GM12878 (cell line): ENCODE results near the gene TYROBP. TPM values are rescaled to one million over a fixed set of nuclear protein-coding genes. Genes with fewer than 3 reads are reported as not detected.

Source experiments
- ATAC-seq: fragments of 200-7000 bp; cut with Tn5 transposase; 3 replicates; pipeline ENCODE4 v1.9.1; 2020; ENCODE audit warnings: mild to moderate bottlenecking, moderate library complexity
- BruUV-seq: library from RNA; stranded (reverse); fragments of 400-500 nt; replicated peaks from 2 replicates; lab custom pipeline; 2021; lab: Mats Ljungman, UMichigan
- CTCF ChIA-PET: fragments of 300-600 bp; sonication (Branson Sonifier 250); formaldehyde crosslinking; extraction: SDS; loops from one replicate; lab custom pipeline; 2021; ENCODE audit warnings: inconsistent platforms; lab: Yijun Ruan, JAX
- POLR2A ChIA-PET: fragments of 350-600 bp; formaldehyde crosslinking; extraction: SDS; loops from one replicate; lab custom pipeline; 2021; ENCODE audit warnings: inconsistent platforms; lab: Charles Lee
- RAD21 ChIA-PET: fragments of 300-600 bp; sonication (Branson Sonifier 250); formaldehyde crosslinking; loops from one replicate; lab custom pipeline; 2023; ENCODE audit warnings: antibody characterized with exemption; ENCODE audit not compliant: unreplicated experiment; lab: Charles Lee
- SMC1A ChIA-PET: fragments of 300-600 bp; sonication (Branson Sonifier 250); formaldehyde crosslinking; loops from one replicate; lab custom pipeline; 2023; ENCODE audit not compliant: unreplicated experiment, uncharacterized antibody; lab: Charles Lee
- DNase-seq: peaks from one replicate; pipeline ENCODE4 v3.0.0-alpha.2; 2011; ENCODE audit warnings: low read depth, low spot score
- FAIRE-seq: peaks from 3 replicates; lab custom pipeline; 2011; peaks lifted over from hg19 to GRCh38; lab: Jason Lieb, UNC
- H2AFZ ChIP-seq: 2 replicates; pipeline ENCODE4 v1.6.0; 2011; ENCODE audit warnings: low read depth, low read length, control low read depth; ENCODE audit not compliant: control insufficient read depth
- H3K27ac ChIP-seq: 2 replicates; pipeline ENCODE4 v1.5.1; 2011; ENCODE audit warnings: control low read depth; ENCODE audit not compliant: control insufficient read depth, insufficient read depth
- H3K27me3 ChIP-seq, 2 experiments: replicated peaks in 1 of 2; 2 replicates each; pipeline versions ENCODE4 v1.6.0 to v1.6.1; 2011; ENCODE audit warnings: low read length in 1 of 2; ENCODE audit not compliant: control insufficient read depth in 2 of 2, insufficient read depth in 2 of 2
- H3K36me3 ChIP-seq, 2 experiments: 2 replicates each; pipeline ENCODE4 v1.5.1; 2011; ENCODE audit warnings: low read length in 1 of 2; ENCODE audit not compliant: control insufficient read depth in 2 of 2, insufficient read depth in 2 of 2
- H3K4me1 ChIP-seq: 2 replicates; pipeline ENCODE4 v1.6.1; 2011; ENCODE audit warnings: mild to moderate bottlenecking, low read length, moderate library complexity, mixed read lengths; ENCODE audit not compliant: control insufficient read depth, insufficient read depth
- H3K4me2 ChIP-seq: 2 replicates; pipeline ENCODE4 v1.6.0; 2011; ENCODE audit warnings: control low read depth; ENCODE audit not compliant: control insufficient read depth, insufficient read depth
- H3K4me3 ChIP-seq: fragments of 200-600 bp; sonication (generic); 2 replicates; pipeline ENCODE4 v1.5.1; 2016
- H3K79me2 ChIP-seq: 2 replicates; pipeline ENCODE4 v1.6.0; 2011; ENCODE audit warnings: low read length; ENCODE audit not compliant: control insufficient read depth, insufficient read depth
- H3K9ac ChIP-seq: 2 replicates; pipeline ENCODE4 v1.8.0; 2011; ENCODE audit warnings: low read length, control low read depth, mixed read lengths; ENCODE audit not compliant: control insufficient read depth, insufficient read depth
- H3K9me3 ChIP-seq: replicated peaks from 3 replicates; pipeline ENCODE4 v1.5.1; 2011; ENCODE audit warnings: mild to moderate bottlenecking, low read length; ENCODE audit not compliant: control insufficient read depth, insufficient read depth
- H4K20me1 ChIP-seq: 2 replicates; pipeline ENCODE4 v1.6.0; 2011; ENCODE audit not compliant: control insufficient read depth, insufficient read depth
- CBX3 ChIP-seq: fragments of 200-600 bp; sonication (generic); IDR thresholded peaks from 2 replicates; pipeline ENCODE4 v1.6.1; 2016; ENCODE audit warnings: low read depth, borderline replicate concordance
- CEBPB ChIP-seq, 2 experiments: fragments of 150-350 bp in 1 of 2; IDR thresholded peaks; 2 replicates each; pipeline ENCODE4 v1.6.1; 2012 to 2014; ENCODE audit warnings: low read depth in 2 of 2, low read length in 2 of 2, borderline replicate concordance in 1 of 2, inconsistent platforms in 1 of 2
- CTCF ChIP-seq, 3 experiments: IDR thresholded peaks in 2 of 3; conservative IDR thresholded peaks in 1 of 3; 2 replicates each; pipeline ENCODE4 v1.5.1; 2011; ENCODE audit warnings: low read depth in 3 of 3, low read length in 3 of 3, mild to moderate bottlenecking in 3 of 3, control low read depth in 2 of 3, moderate library complexity in 2 of 3, inconsistent platforms in 1 of 3, mixed read lengths in 1 of 3; ENCODE audit not compliant: control insufficient read depth in 2 of 3, insufficient read depth in 1 of 3; ENCODE audit errors: extremely low read depth in 1 of 3
- E2F4 ChIP-seq: IDR thresholded peaks from 2 replicates; pipeline ENCODE4 v1.6.1; 2012; ENCODE audit warnings: low read depth, low read length, improper control_type of control experiment
- HCFC1 ChIP-seq: fragments of 150-350 bp; IDR thresholded peaks from 2 replicates; pipeline ENCODE4 v1.6.1; 2014; ENCODE audit warnings: low read length
- HDAC6 ChIP-seq: fragments of 200-600 bp; sonication (generic); IDR thresholded peaks from one replicate; pipeline ENCODE4 v1.8.0; 2017; ENCODE audit warnings: antibody characterized with exemption; ENCODE audit not compliant: unreplicated experiment
- MEF2A ChIP-seq: IDR thresholded peaks from 2 replicates; pipeline ENCODE4 v1.6.1; 2011; ENCODE audit warnings: low read depth, mild to moderate bottlenecking, low read length, moderate library complexity; ENCODE audit not compliant: insufficient read depth
- NBN ChIP-seq: fragments of 450-650 bp; IDR thresholded peaks from 2 replicates; pipeline ENCODE4 v1.6.1; 2016
- SIN3A ChIP-seq: IDR thresholded peaks from 2 replicates; pipeline ENCODE4 v1.6.1; 2012; ENCODE audit warnings: low read depth, low read length, improper control_type of control experiment
- SIX5 ChIP-seq: IDR thresholded peaks from 2 replicates; pipeline ENCODE4 v1.6.1; 2011; ENCODE audit warnings: mild to moderate bottlenecking, low read depth, low read length, moderate library complexity; ENCODE audit not compliant: severe bottlenecking
- YY1 ChIP-seq: IDR thresholded peaks from 2 replicates; pipeline ENCODE4 v1.6.1; 2011; ENCODE audit warnings: low read depth, mild to moderate bottlenecking, low read length
- ZBTB11 ChIP-seq: fragments of 450-650 bp; formaldehyde crosslinking; IDR thresholded peaks from 2 replicates; pipeline ENCODE4 v1.5.0; 2022; ENCODE audit warnings: mild to moderate bottlenecking, missing genetic modification characterization
- WGBS: methylation state at CpG from one replicate; pipeline ENCODE4 v1.1.6; 2016; ENCODE audit warnings: low lambda C conversion rate; ENCODE audit not compliant: insufficient replicate concordance, insufficient coverage; ENCODE audit errors: missing lambda C conversion rate; 5-methylcytosine and 5-hydroxymethylcytosine counted together
- in situ Hi-C: fragments of 300-500 bp; cut with MboI; formaldehyde crosslinking; loops from 9 replicates; pipeline ENCODE4 v1.14.3; 2018; ENCODE audit warnings: mixed read lengths
- intact Hi-C: fragments of 100-400 bp; cut with micrococcal nuclease; formaldehyde crosslinking; loops from one replicate; pipeline ENCODE4 v1.14.2; 2022; ENCODE audit not compliant: unreplicated experiment
- polyA plus RNA-seq, 11 experiments: library from polyadenylated mRNA; depleted of rRNA in 4 of 11; unstranded in 6 of 11; stranded (reverse) in 5 of 11; fragments of >200 nt; fragmentation: Nextera tagmentation in 4 of 11; fragmentation: Illumina TruSeq in 1 of 11; extraction: Ambion mirVana in 4 of 11; extraction: Trizol in 1 of 11; gene quantifications; 1 replicate in 1 of 11; 2 replicates in 10 of 11; pipeline versions ENCODE4 v1.2.1 to v1.2.3, GENCODE V29; 2011 to 2016; ENCODE audit warnings: inconsistent platforms in 2 of 11, missing spikeins in 2 of 11, low read depth in 1 of 11
- total RNA-seq, 4 experiments: library from RNA; depleted of rRNA in 3 of 4; stranded (reverse); fragments of >200 nt in 3 of 4; fragmentation: Illumina TruSeq in 1 of 4; extraction: Trizol in 1 of 4; gene quantifications; 2 replicates each; pipeline versions ENCODE4 v1.2.1 to v1.2.3, GENCODE V29; 2013 to 2021
- TF ChIP-seq, protein P1 (sequence below): fragments of 450-650 bp; IDR thresholded peaks from 2 replicates; pipeline ENCODE4 v1.6.1; 2014; ENCODE audit warnings: mild to moderate bottlenecking

The TYROBP gene
- total and polyA plus RNA-seq, 10 of the 15 experiments (the other 5 are each of a cell fraction or from before 2014, with no cell fraction given), result 0.33 to 2.4 (median 0.58) TPM; not detected in 2

DNA sequence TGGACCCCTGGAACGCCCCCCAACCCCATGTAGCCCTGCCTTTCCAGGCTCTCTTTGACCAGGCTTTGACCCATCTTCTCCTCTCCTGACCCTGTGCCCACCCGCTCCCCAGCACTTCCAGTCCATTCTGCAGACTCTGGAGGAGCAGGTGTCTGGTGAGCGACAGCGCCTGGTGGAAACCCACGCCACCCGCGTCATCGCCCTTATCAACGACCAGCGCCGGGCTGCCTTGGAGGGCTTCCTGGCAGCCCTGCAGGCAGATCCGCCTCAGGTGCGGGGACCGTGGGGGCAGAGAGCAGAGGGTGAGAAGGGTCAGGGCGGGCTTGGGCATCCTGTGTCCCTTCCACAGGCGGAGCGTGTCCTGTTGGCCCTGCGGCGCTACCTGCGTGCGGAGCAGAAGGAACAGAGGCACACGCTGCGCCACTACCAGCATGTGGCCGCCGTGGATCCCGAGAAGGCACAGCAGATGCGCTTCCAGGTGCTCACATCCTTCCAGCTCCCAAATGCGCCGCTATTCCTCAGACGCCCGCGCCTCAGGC, 33.6 kb downstream of the TYROBP start (continued):
- TF ChIP-seq HDAC6 (no peak), MEF2A (no peak), E2F4 (no peak), SIN3A (no peak), NBN (no peak), CEBPB (IDR thresholded peaks at IDR 0.05; ENCODE audit: borderline replicate concordance in 1 of 2, low read depth in 2 of 2, low read length in 2 of 2) (no peak), CBX3 (no peak)
- TF ChIP-seq, protein P1, sequence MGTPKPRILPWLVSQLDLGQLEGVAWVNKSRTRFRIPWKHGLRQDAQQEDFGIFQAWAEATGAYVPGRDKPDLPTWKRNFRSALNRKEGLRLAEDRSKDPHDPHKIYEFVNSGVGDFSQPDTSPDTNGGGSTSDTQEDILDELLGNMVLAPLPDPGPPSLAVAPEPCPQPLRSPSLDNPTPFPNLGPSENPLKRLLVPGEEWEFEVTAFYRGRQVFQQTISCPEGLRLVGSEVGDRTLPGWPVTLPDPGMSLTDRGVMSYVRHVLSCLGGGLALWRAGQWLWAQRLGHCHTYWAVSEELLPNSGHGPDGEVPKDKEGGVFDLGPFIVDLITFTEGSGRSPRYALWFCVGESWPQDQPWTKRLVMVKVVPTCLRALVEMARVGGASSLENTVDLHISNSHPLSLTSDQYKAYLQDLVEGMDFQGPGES, result no peak

DNA sequence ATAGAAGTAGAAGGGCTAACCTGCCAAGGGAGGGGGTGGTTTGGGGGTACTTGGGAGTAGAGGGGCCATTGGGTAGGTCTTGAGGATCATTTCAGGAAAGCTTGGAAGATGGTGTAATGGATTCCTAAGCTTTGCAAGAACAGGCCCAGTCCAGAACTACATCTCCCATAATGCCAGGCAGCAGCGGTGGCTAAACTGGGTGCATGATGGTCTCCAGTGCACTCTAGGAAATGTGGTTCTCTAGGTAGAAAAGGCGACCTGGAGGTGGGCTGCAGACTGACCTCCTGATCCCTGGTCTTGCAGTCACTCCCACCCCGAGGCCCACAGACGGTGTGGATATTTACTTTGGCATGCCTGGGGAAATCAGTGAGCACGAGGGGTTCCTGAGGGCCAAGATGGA, 35.9 kb downstream of the TYROBP start:
- ChIA-PET POLR2A (no interaction called here), RAD21 (no interaction called here), CTCF (no interaction called here)
- peak; percentile 49 for FAIRE-seq
- in situ Hi-C loops (no loop called here), intact Hi-C loops (no loop called here)
- BruUV-seq, result no TSS peak
- WGBS, result 32% methylated on average over 5 of the region's 5 CpGs
- no peak for DNase-seq
- no peak for TF ChIP-seq ZBTB11
- TF ChIP-seq SIX5, result peak; percentile 71
- peak; percentile 50 for TF ChIP-seq HCFC1
- TF ChIP-seq YY1, result 0 out of 2 replicates have a peak, but pooled peaks have one; percentile 29
- no peak for TF ChIP-seq CTCF (IDR thresholded peaks at IDR 0.05 in 2 of 3, conservative IDR thresholded peaks at IDR 0.05 in 1 of 3; ENCODE audit: control insufficient read depth in 2 of 3, extremely low read depth in 1 of 3, insufficient read depth in 1 of 3, low read depth in 3 of 3, low read length in 3 of 3)
- TF ChIP-seq, all 136 proteins: peak for 3
- Histone ChIP-seq H3K27me3 (peaks cover 2 to 4% of the 10 kb centered on the region in 2 experiments; a peak in 1 of 4 replicates), H3K36me3 (no peaks in the 10 kb centered on the region), H3K9ac (no peak overlapping the region), H3K4me2 (no peak overlapping the region), H3K9me3 (no peaks in the 10 kb centered on the region), H3K4me3 (no peak overlapping the region), H4K20me1 (no peaks in the 10 kb centered on the region), H3K4me1 (peaks cover 13% of the 10 kb centered on the region), H3K27ac (no peak overlapping the region), H3K79me2 (no peaks in the 10 kb centered on the region), H2AFZ (no peak overlapping the region)
- SMC1A ChIA-PET, result interaction anchor here (1.0 kb wide), 1 partner anchor 176 kb away, joined by 3 read pairs; no protein-coding TSS in a partner anchor
- ATAC-seq, result no peak
